Neuronal stem cell (in vitro differentiated cells): ENCODE measurements around the gene JMJD7. TPM values are rescaled to one million over a fixed set of nuclear protein-coding genes. Genes with fewer than 3 reads are reported as not detected.

Experiments
- DNase-seq: peaks from one replicate; pipeline ENCODE4 v3.0.0-alpha.2; 2013; ENCODE audit warnings: low spot score
- H2AFZ ChIP-seq: one replicate; pipeline ENCODE4 v1.6.1; 2013; ENCODE audit warnings: mild to moderate bottlenecking, low read length, inconsistent platforms
- H2AK5ac ChIP-seq: 2 replicates; pipeline ENCODE4 v1.6.1; 2013; ENCODE audit warnings: low read depth, mild to moderate bottlenecking, inconsistent platforms, low read length, moderate library complexity, mixed read lengths
- H2BK120ac ChIP-seq: 2 replicates; pipeline ENCODE4 v1.6.1; 2013; ENCODE audit warnings: low read depth, mild to moderate bottlenecking, inconsistent platforms, low read length, moderate library complexity, mixed read lengths
- H2BK12ac ChIP-seq: one replicate; pipeline ENCODE4 v1.6.1; 2013; ENCODE audit warnings: low read length, inconsistent platforms
- H2BK15ac ChIP-seq: 2 replicates; pipeline ENCODE4 v1.6.1; 2013; ENCODE audit warnings: mild to moderate bottlenecking, low read length, inconsistent platforms, mixed read lengths
- H2BK5ac ChIP-seq: one replicate; pipeline ENCODE4 v1.6.1; 2013; ENCODE audit warnings: inconsistent platforms, mild to moderate bottlenecking, low read length, moderate library complexity
- H3K14ac ChIP-seq: one replicate; pipeline ENCODE4 v1.6.1; 2013; ENCODE audit warnings: low read length, inconsistent platforms
- H3K18ac ChIP-seq: 2 replicates; pipeline ENCODE4 v1.6.1; 2013; ENCODE audit warnings: low read length, inconsistent platforms
- H3K23ac ChIP-seq: 2 replicates; pipeline ENCODE4 v1.6.1; 2013; ENCODE audit warnings: low read depth, mild to moderate bottlenecking, mixed read lengths, low read length, inconsistent platforms; ENCODE audit not compliant: poor library complexity
- H3K27ac ChIP-seq: replicated peaks from 3 replicates; pipeline ENCODE4 v1.5.1; 2013; ENCODE audit warnings: low read length, inconsistent platforms
- H3K27me3 ChIP-seq, 3 experiments: 2 replicates each; pipeline ENCODE4 v1.6.1; 2013; ENCODE audit warnings: low read length in 3 of 3, mild to moderate bottlenecking in 2 of 3, inconsistent platforms in 1 of 3, low read depth in 1 of 3, mixed read lengths in 1 of 3, moderate library complexity in 1 of 3; ENCODE audit not compliant: control insufficient read depth in 3 of 3, insufficient read depth in 3 of 3
- H3K36me3 ChIP-seq, 2 donors: replicated peaks in 1 of 2; 2 replicates each; pipeline ENCODE4 v1.6.1; 2013; ENCODE audit warnings: low read length in 2 of 2; ENCODE audit not compliant: control insufficient read depth in 2 of 2, insufficient read depth in 2 of 2
- H3K4ac ChIP-seq: 2 replicates; pipeline ENCODE4 v1.6.1; 2013; ENCODE audit warnings: inconsistent platforms, mild to moderate bottlenecking, low read length, moderate library complexity
- H3K4me1 ChIP-seq, 2 donors: 1 replicate in 1 of 2; 2 replicates in 1 of 2; pipeline ENCODE4 v1.6.1; 2013; ENCODE audit warnings: low read length in 2 of 2, low read depth in 1 of 2; ENCODE audit not compliant: control insufficient read depth in 2 of 2, insufficient read depth in 1 of 2
- H3K4me2 ChIP-seq: one replicate; pipeline ENCODE4 v1.6.1; 2013; ENCODE audit warnings: mild to moderate bottlenecking, low read length, inconsistent platforms; ENCODE audit not compliant: insufficient read depth, poor library complexity, severe bottlenecking
- H3K4me3 ChIP-seq, 2 donors: 2 replicates each; pipeline ENCODE4 v1.5.1; 2013; ENCODE audit warnings: low read length in 2 of 2, mild to moderate bottlenecking in 2 of 2, inconsistent platforms in 1 of 2, moderate library complexity in 1 of 2
- H3K79me1 ChIP-seq: one replicate; pipeline ENCODE4 v1.6.1; 2013; ENCODE audit warnings: low read depth, mild to moderate bottlenecking, inconsistent platforms, low read length, moderate library complexity
- H3K9ac ChIP-seq: one replicate; pipeline ENCODE4 v1.6.1; 2013; ENCODE audit warnings: mild to moderate bottlenecking, low read depth, low read length, inconsistent platforms; ENCODE audit not compliant: poor library complexity
- H3K9me3 ChIP-seq, 2 donors: replicated peaks in 1 of 2; 2 replicates each; pipeline versions ENCODE3 to v1.6.1; 2013; ENCODE audit warnings: low read length in 2 of 2, mild to moderate bottlenecking in 2 of 2, inconsistent platforms in 1 of 2, low read depth in 1 of 2, mixed read lengths in 1 of 2, moderate library complexity in 1 of 2; ENCODE audit not compliant: control insufficient read depth in 2 of 2, insufficient read depth in 1 of 2
- H4K8ac ChIP-seq: one replicate; pipeline ENCODE4 v1.6.1; 2013; ENCODE audit warnings: low read depth, mild to moderate bottlenecking, inconsistent platforms, low read length, moderate library complexity
- H4K91ac ChIP-seq: one replicate; pipeline ENCODE4 v1.6.1; 2013; ENCODE audit warnings: low read length, low read depth, mild to moderate bottlenecking, inconsistent platforms; ENCODE audit not compliant: poor library complexity
- WGBS, 2 donors: extraction: QIAGEN DNeasy Blood & Tissue Kit; methylation state at CpG; one replicate each; pipeline ENCODE4 v1.1.7; 2013; ENCODE audit warnings: missing lambda C conversion rate in 2 of 2, mixed read lengths in 1 of 2; ENCODE audit not compliant: insufficient read length in 2 of 2, insufficient replicate concordance in 1 of 2; ENCODE audit errors: extremely low coverage in 2 of 2; 5-methylcytosine and 5-hydroxymethylcytosine counted together
- small RNA-seq: library from polyadenylated mRNA; stranded (forward); fragments of <200 nt; extraction: miRNeasy Mini kit (QIAGEN cat#:217004); gene quantifications from one replicate; pipeline ENCODE3, GENCODE V24; 2013; ENCODE audit not compliant: insufficient read depth

The JMJD7 gene

GRCh38 chr15:41885841-41886240 lies 57.9 kb downstream of the JMJD7 start:
- H3K27ac ChIP-seq: no peak overlapping the region
- H3K23ac ChIP-seq: no peak overlapping the region
- peaks cover 0 to 6% of the 10 kb centered on the region in 2 donors for H3K9me3 ChIP-seq
- no peak overlapping the region for H2BK120ac ChIP-seq
- H3K4me3 ChIP-seq: no peak overlapping the region
- no peak for DNase-seq
- H3K4ac ChIP-seq: no peak overlapping the region
- H3K79me1 ChIP-seq: no peaks in the 10 kb centered on the region
- H4K8ac ChIP-seq: no peak overlapping the region
- H3K18ac ChIP-seq: no peak overlapping the region
- H3K36me3 ChIP-seq: no peaks in the 10 kb centered on the region
- peak overlapping the region; percentile 48 for H2BK12ac ChIP-seq
- H2AK5ac ChIP-seq: peak overlapping the region; percentile 51
- no peak overlapping the region for H3K4me2 ChIP-seq
- peaks cover 2 to 28% (median 21%) of the 10 kb centered on the region in 3 experiments for H3K27me3 ChIP-seq
- no peak overlapping the region for H2BK5ac ChIP-seq
- H3K14ac ChIP-seq: peak overlapping the region; percentile 27
- H4K91ac ChIP-seq: no peak overlapping the region
- WGBS, 2 donors: no CpG with 5 or more reads among the region's 14 CpGs
- H3K9ac ChIP-seq: no peak overlapping the region
- no peak overlapping the region for H2AFZ ChIP-seq
- peaks cover 0 to 8% of the 10 kb centered on the region in 2 donors for H3K4me1 ChIP-seq
- no peak overlapping the region for H2BK15ac ChIP-seq

DNA sequence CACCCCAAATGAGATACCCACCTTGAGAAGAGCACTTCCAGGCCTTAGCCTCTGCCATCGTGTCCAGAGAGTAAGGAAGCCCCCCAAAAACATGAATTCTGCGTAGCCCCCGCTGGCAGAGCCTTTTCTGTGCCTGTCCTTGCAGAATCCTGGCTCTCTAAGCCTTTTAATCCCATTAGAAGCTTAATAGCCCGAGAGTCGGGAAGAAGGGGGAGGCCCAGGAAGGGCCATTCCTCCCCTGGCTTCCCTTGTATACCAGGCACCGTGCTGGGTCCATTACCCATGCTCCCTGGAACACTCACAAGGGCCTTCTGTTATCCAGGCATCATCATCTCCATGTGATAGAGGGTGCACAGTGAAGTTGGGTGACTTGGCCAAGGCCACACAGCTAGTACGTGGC lies 58.8 kb downstream of the JMJD7 start:
- Histone ChIP-seq H3K27ac (no peak overlapping the region), H3K9ac (peak overlapping the region; percentile 9), H3K4me1 (peaks cover 0 to 12% of the 10 kb centered on the region in 2 donors), H2BK120ac (no peak overlapping the region), H3K4me2 (no peak overlapping the region), H4K8ac (no peak overlapping the region), H2AFZ (no peak overlapping the region), H3K4ac (no peak overlapping the region), H2BK12ac (no peak overlapping the region), H3K14ac (peak overlapping the region; percentile 10), H3K23ac (no peak overlapping the region), H3K9me3 (peaks cover 0 to 2% of the 10 kb centered on the region in 2 donors), H2AK5ac (peak overlapping the region; percentile 16), H3K79me1 (no peaks in the 10 kb centered on the region), H2BK5ac (no peak overlapping the region), H2BK15ac (peak overlapping the region; percentile 25), H3K4me3 (no peak overlapping the region), H3K27me3 (peaks cover 2 to 19% (median 13%) of the 10 kb centered on the region in 3 experiments), H4K91ac (no peak overlapping the region), H3K36me3 (no peaks in the 10 kb centered on the region), H3K18ac (no peak overlapping the region)
- no CpG with 5 or more reads among the region's 7 CpGs for WGBS, 2 donors
- no peak for DNase-seq

GRCh38 chr15:41887161-41887560 lies 59.3 kb downstream of the JMJD7 start:
- no peak overlapping the region for H3K4ac ChIP-seq
- no peak overlapping the region for H2BK5ac ChIP-seq
- H3K79me1 ChIP-seq: no peaks in the 10 kb centered on the region
- no peaks in the 10 kb centered on the region for H3K36me3 ChIP-seq
- no peak overlapping the region for H3K23ac ChIP-seq
- H4K91ac ChIP-seq: no peak overlapping the region
- H3K4me2 ChIP-seq: no peak overlapping the region
- no peak overlapping the region for H4K8ac ChIP-seq
- H3K9ac ChIP-seq: peak overlapping the region; percentile 9
- H2BK12ac ChIP-seq: no peak overlapping the region
- H3K4me3 ChIP-seq: no peak overlapping the region
- H3K14ac ChIP-seq: peak overlapping the region; percentile 10
- no peak overlapping the region for H2AFZ ChIP-seq
- no CpG with 5 or more reads among the region's 10 CpGs for WGBS, 2 donors
- H3K4me1 ChIP-seq: peaks cover 0 to 12% of the 10 kb centered on the region in 2 donors
- peaks cover 1 to 15% (median 13%) of the 10 kb centered on the region in 3 experiments for H3K27me3 ChIP-seq
- no peak overlapping the region for H2BK120ac ChIP-seq
- peak overlapping the region; percentile 16 for H2AK5ac ChIP-seq
- no peak for DNase-seq
- H2BK15ac ChIP-seq: peak overlapping the region; percentile 25
- H3K9me3 ChIP-seq: peaks cover 0 to 2% of the 10 kb centered on the region in 2 donors
- H3K27ac ChIP-seq: no peak overlapping the region
- peak overlapping the region; percentile 30 for H3K18ac ChIP-seq

Small RNA genes lying within 50 kb of the gene (small RNA-seq; reads per million reads assigned to genes)
- 1.2 reads per million for gene JMJD7-PLA2G4B
- not detected for gene MIR4310
- gene RNA5SP393: not detected
